ENCODE results near the gene COL4A1.

DNA sequence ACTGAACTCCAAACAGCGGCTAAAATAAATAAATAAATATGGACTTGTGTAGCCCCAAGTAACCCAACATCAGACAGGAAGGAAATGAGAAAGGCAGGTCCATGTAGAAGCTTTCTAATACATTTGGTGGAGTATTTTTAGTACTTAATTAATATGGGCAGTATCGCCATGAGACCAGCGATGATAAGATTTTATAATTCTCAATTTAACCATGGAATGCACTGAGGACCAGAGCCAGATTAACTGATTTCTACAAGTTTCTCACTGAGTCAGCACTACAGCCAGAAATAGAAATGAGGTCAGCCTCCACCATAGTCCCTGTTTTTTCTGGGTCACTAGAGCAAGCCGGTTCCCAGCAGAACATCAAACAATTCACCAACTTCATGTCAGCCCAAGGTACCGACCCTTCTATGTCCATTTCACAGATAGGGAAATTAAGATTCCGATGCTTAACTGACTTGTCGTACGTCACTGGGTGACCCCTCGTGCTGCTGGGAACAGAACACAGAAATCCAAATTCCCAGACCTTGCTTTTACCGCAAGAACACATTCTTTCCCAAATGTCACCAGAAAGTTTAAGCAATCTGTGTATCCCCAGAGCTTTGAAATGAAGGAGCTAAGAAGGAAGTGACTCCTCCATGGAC lies 90.4 kb downstream of the COL4A1 start:
- TF ChIP-seq, protein P1, sequence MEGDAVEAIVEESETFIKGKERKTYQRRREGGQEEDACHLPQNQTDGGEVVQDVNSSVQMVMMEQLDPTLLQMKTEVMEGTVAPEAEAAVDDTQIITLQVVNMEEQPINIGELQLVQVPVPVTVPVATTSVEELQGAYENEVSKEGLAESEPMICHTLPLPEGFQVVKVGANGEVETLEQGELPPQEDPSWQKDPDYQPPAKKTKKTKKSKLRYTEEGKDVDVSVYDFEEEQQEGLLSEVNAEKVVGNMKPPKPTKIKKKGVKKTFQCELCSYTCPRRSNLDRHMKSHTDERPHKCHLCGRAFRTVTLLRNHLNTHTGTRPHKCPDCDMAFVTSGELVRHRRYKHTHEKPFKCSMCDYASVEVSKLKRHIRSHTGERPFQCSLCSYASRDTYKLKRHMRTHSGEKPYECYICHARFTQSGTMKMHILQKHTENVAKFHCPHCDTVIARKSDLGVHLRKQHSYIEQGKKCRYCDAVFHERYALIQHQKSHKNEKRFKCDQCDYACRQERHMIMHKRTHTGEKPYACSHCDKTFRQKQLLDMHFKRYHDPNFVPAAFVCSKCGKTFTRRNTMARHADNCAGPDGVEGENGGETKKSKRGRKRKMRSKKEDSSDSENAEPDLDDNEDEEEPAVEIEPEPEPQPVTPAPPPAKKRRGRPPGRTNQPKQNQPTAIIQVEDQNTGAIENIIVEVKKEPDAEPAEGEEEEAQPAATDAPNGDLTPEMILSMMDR (IDR thresholded peaks at IDR 0.05), result no peak
- TF ChIP-seq POLR2A (IDR thresholded peaks at IDR 0.05) (no peak), POLR2AphosphoS5 (IDR thresholded peaks at IDR 0.05) (peak; percentile 97)

All from gastroesophageal sphincter (tissue), 3 donors.